Adrenal gland (tissue), 19 donors: ENCODE data around the gene SLC35A1. TPM values are rescaled to one million over a fixed set of nuclear protein-coding genes. Genes with fewer than 3 reads are reported as not detected.

Experiments used
- DNase-seq, 7 donors: peaks; one replicate each; pipeline ENCODE4 v3.0.0-alpha.2; 2019 to 2020
- H3K27ac ChIP-seq, 5 donors: fragments of 200-600 bp; sonication (generic) in 4 of 5; 1 replicate in 3 of 5; 2 replicates in 2 of 5; pipeline versions ENCODE4 v1.5.1 to v1.8.0; 2016 to 2020; ENCODE audit warnings: mild to moderate bottlenecking in 1 of 5
- H3K27me3 ChIP-seq: fragments of 200-600 bp; 2 replicates; pipeline ENCODE4 v1.8.0; 2021
- H3K36me3 ChIP-seq, 2 donors: fragments of 200-600 bp; replicated peaks in 1 of 2; 1 replicate in 1 of 2; 2 replicates in 1 of 2; pipeline versions ENCODE4 v1.5.1 to v1.8.0; 2018 to 2022
- H3K4me1 ChIP-seq, 2 donors: fragments of 200-600 bp; replicated peaks in 1 of 2; 1 replicate in 1 of 2; 2 replicates in 1 of 2; pipeline versions ENCODE4 v1.5.1 to v1.8.0; 2018 to 2021
- H3K4me3 ChIP-seq, 4 donors: fragments of 200-600 bp; sonication (generic) in 3 of 4; one replicate each; pipeline ENCODE4 v1.5.1; 2016 to 2018
- H3K9me3 ChIP-seq, 3 donors: fragments of 200-600 bp; sonication (generic) in 1 of 3; replicated peaks in 1 of 3; 1 replicate in 2 of 3; 2 replicates in 1 of 3; pipeline versions ENCODE4 v1.5.1 to v1.8.0; 2016 to 2021
- CTCF ChIP-seq, 6 experiments: fragments of 450-650 bp in 4 of 6; fragments of 200-600 bp in 2 of 6; sonication (generic) in 1 of 6; IDR thresholded peaks; 1 replicate in 5 of 6; 2 replicates in 1 of 6; pipeline versions ENCODE4 v1.5.1 to v1.8.0; 2016 to 2021; ENCODE audit warnings: antibody characterized with exemption in 6 of 6, mild to moderate bottlenecking in 2 of 6, moderate library complexity in 1 of 6
- POLR2A ChIP-seq, 2 donors: fragments of 450-650 bp; IDR thresholded peaks; one replicate each; pipeline ENCODE4 v1.6.1; 2017; ENCODE audit warnings: antibody characterized with exemption in 2 of 2, mild to moderate bottlenecking in 2 of 2, moderate library complexity in 1 of 2
- WGBS, 4 donors: extraction: QIAGEN DNeasy Blood & Tissue Kit in 2 of 4; methylation state at CpG; one replicate each; pipeline versions ENCODE4 v1.1.5 to v1.1.7; 2013 to 2017; 5-methylcytosine and 5-hydroxymethylcytosine counted together
- intact Hi-C, 2 donors: fragments of 100-400 bp; cut with DNase I; formaldehyde crosslinking; loops; one replicate each; pipeline versions ENCODE4 v1.14.1 to v1.15.0; 2022 to 2023
- long read RNA-seq, 10 donors: library from polyadenylated mRNA in 3 of 10; unstranded in 2 of 10; stranded (forward) in 1 of 10; transcript quantifications; one replicate each; pipeline ENCODE4 v2.0.0 and lab custom pipeline, GENCODE V29; 2021 to 2026
- polyA plus RNA-seq, 3 donors: library from polyadenylated mRNA; stranded (reverse); fragments of 200-250 nt in 2 of 3; fragments of 350-450 nt in 1 of 3; fragmentation: Illumina TruSeq in 1 of 3; extraction: RNeasy Lipid Tissue Mini Kit (QIAGEN cat#74804) in 1 of 3; gene quantifications; one replicate each; pipeline ENCODE4 v1.2.3, GENCODE V29; 2013 to 2014
- total RNA-seq, 9 donors: library from RNA; depleted of rRNA in 4 of 9; stranded (reverse); fragments of >200 nt in 4 of 9; fragments of 120-200 nt in 1 of 9; fragmentation: NEBNext Ultra II Directional in 1 of 9; extraction: Animal tissue kit (Norgen Biotek cat#: 25700) in 1 of 9; gene quantifications; one replicate each; pipeline versions ENCODE4 v1.1.0 to v1.2.4, GENCODE V29; 2013 to 2023
- donor health status: healthy with polysubstance abuse.
- donor health status: Bipolar disorder and iron deficiency.
- donor health status: DM: yes; HTN: yes; CAD: no.
- donor health status: DM: no; HTN: no; CAD: no.
- donor health status: DM: no; HTN: no; CAD: no.
- donor health status: DM: yes; HTN: yes; CAD: no.

The SLC35A1 gene
- total RNA-seq (10 to 100 TPM; 19.9 to 38.8 (median 28.4) TPM), polyA plus RNA-seq (10 to 100 TPM; 27.2 to 41.0 (median 31.8) TPM)
- long read RNA-seq, donor 1, transcript SLC35A1-201 (8 exons, 1,851 nt): major isoform, 7 of 12 reads
- long read RNA-seq, donor 1, partial matches to known transcripts: 5 of 12 reads
- long read RNA-seq, donor 1, other reads (novel, unspliced or antisense): 0 of 12 reads
- long read RNA-seq, donor 2, partial matches to known transcripts: 54 of 98 reads
- long read RNA-seq, donor 2, other reads (novel, unspliced or antisense): 41 of 98 reads
- long read RNA-seq, donor 3, transcript SLC35A1-201 (8 exons, 1,851 nt): major isoform, 5 of 5 reads
- long read RNA-seq, donor 3, partial matches to known transcripts: 0 of 5 reads
- long read RNA-seq, donor 3, other reads (novel, unspliced or antisense): 0 of 5 reads
- long read RNA-seq, donor 4, transcript SLC35A1-201 (8 exons, 1,851 nt): major isoform, 23 of 30 reads
- long read RNA-seq, donor 4, partial matches to known transcripts: 2 of 30 reads
- long read RNA-seq, donor 4, other reads (novel, unspliced or antisense): 5 of 30 reads
- long read RNA-seq, donor 5, transcript SLC35A1-201 (8 exons, 1,851 nt): major isoform, 74 of 84 reads
- long read RNA-seq, donor 5, partial matches to known transcripts: 3 of 84 reads
- long read RNA-seq, donor 5, other reads (novel, unspliced or antisense): 6 of 84 reads
- long read RNA-seq, donor 6, transcript SLC35A1-201 (8 exons, 1,851 nt): major isoform, 18 of 21 reads
- long read RNA-seq, donor 6, partial matches to known transcripts: 3 of 21 reads
- long read RNA-seq, donor 6, other reads (novel, unspliced or antisense): 0 of 21 reads
- long read RNA-seq, donor 7, partial matches to known transcripts: 5 of 7 reads
- long read RNA-seq, donor 7, other reads (novel, unspliced or antisense): 0 of 7 reads
- long read RNA-seq, donor 8, transcript SLC35A1-201 (8 exons, 1,851 nt): major isoform, 9 of 16 reads
- long read RNA-seq, donor 8, partial matches to known transcripts: 7 of 16 reads
- long read RNA-seq, donor 8, other reads (novel, unspliced or antisense): 0 of 16 reads
- long read RNA-seq, donor 9, transcript SLC35A1-201 (8 exons, 1,851 nt): major isoform, 10 of 131 reads
- long read RNA-seq, donor 9, partial matches to known transcripts: 115 of 131 reads
- long read RNA-seq, donor 9, other reads (novel, unspliced or antisense): 6 of 131 reads
- long read RNA-seq, donor 10, transcript SLC35A1-201 (8 exons, 1,851 nt): major isoform, 6 of 6 reads
- long read RNA-seq, donor 10, partial matches to known transcripts: 0 of 6 reads
- long read RNA-seq, donor 10, other reads (novel, unspliced or antisense): 0 of 6 reads

DNA sequence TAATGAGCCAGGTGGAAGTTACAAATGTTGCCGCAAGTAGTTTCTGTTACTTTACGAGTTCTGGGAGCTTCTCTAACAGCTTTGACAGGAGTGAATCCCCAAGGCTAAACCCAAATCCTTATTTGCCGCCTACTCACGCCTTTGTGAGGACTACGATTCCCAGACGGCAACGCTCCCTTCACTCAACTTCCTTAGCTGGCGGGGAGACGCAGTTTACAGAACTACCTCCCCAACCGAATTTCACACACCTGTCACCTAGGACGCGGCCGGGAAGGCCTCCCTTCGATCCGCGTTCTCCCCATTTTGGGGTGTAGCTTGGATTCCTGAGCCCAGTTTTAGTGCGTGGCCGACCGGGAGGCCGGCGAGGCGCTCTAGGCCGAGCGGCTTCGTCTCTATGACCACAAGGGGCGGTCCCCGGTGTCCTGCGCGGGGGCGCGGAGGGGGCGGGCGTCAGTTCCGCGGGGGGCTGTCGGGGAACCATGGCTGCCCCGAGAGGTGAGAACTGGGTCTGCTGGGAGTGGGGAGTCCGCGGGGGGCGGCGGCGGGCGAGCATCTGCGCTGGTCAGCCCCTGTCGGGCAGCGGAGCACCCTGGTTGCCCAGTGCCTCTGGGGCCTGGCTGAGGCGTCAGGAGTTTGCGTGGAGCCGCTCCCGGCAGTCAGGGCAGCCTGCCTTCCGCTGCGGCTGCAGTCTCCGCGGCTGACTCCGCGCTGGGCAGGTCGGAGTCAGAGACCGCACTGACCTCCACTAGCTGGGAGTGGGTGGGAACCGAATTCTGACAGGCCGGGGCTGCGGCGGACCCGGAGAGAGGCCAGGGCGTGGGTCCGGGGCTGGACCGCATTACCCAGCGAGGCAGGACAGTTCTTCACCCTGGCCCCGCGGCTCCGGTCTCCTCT, at the start of gene SLC35A1:
TSS of gene SLC35A1 (plus strand) at position 450 of the 894 bp plus-strand sequence. CDS start at position 480, 30 bp downstream.
- peaks cover 8 to 18% of the 10 kb centered on the region in 2 donors for H3K4me1 ChIP-seq
- no peaks in the 10 kb centered on the region for H3K9me3 ChIP-seq
- H3K36me3 ChIP-seq: no peaks in the 10 kb centered on the region
- TF ChIP-seq POLR2A (IDR thresholded peaks at IDR 0.05) (peak; percentile 53 to 89), CTCF (IDR thresholded peaks at IDR 0.05) (peak; percentile 31 to 53 (median 44))
- peak; percentile 83 to 92 (median 88) for DNase-seq
- peak within 1 kb of the TSS; percentile 81 to 95 (median 85) for H3K4me3 ChIP-seq
- peak within 1 kb of the TSS; percentile 81 to 98 (median 92) for H3K27ac ChIP-seq
- no peaks in the 10 kb centered on the region for H3K27me3 ChIP-seq
- intact Hi-C loops: no loop called here
- 0 to 1% (median 0%) methylated on average over 14 to 70 of the region's 70 CpGs for WGBS, 4 donors

- Histone ChIP-seq H3K4me3 (no peak overlapping the region), H3K9me3 (no peaks in the 10 kb centered on the region), H3K4me1 (no peaks in the 10 kb centered on the region), H3K27me3 (no peaks in the 10 kb centered on the region), H3K27ac (no peak overlapping the region), H3K36me3 (no peaks in the 10 kb centered on the region)
- TF ChIP-seq CTCF (IDR thresholded peaks at IDR 0.05) (no peak), POLR2A (IDR thresholded peaks at IDR 0.05) (no peak)
- intact Hi-C loops: no loop called here
- WGBS, 4 donors: 93 to 98% (median 95%) methylated on average over 4 of the region's 4 CpGs
- DNase-seq: no peak
Measured at GRCh38 chr6:87426789-87427188, 46.0 kb upstream of the SLC35A1 start.

DNA sequence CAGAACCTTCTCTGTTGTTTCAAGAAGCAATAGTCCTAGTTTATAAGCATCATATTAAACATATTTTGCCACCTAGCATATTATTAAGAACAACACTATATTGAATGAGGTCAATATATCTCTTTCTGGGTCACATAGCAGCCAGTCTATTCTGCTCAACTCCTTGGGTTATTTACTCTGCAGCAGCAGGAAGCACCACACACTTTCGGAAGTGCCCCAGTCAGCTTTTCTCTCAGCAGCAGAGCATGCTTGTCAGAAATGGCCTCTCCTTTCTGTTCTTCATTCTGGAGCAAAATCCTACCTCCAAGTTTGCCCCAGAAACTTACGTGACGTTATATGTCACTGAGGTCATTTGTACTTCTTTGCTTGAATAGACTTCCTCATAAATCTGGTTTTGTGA, 42.3 kb upstream of the SLC35A1 start:
- no peak overlapping the region for H3K4me3 ChIP-seq
- H3K9me3 ChIP-seq: no peaks in the 10 kb centered on the region
- H3K27me3 ChIP-seq: no peaks in the 10 kb centered on the region
- no peak for DNase-seq
- intact Hi-C loops: no loop called here
- TF ChIP-seq POLR2A (IDR thresholded peaks at IDR 0.05) (no peak), CTCF (IDR thresholded peaks at IDR 0.05) (no peak)
- WGBS, 4 donors: 71 to 86% (median 78%) methylated on average over 3 of the region's 3 CpGs
- H3K27ac ChIP-seq: no peak overlapping the region
- H3K4me1 ChIP-seq: no peaks in the 10 kb centered on the region
- no peaks in the 10 kb centered on the region for H3K36me3 ChIP-seq
